IPS-20b (cell line): Measurements from ENCODE around the gene FAM222A.
A peak's percentile ranks its signal among the peaks of the same experiment; 100 is the strongest.

Source experiments
- H3K27ac ChIP-seq: one replicate; pipeline ENCODE4 v1.5.1; 2013; ENCODE audit warnings: low read length
- H3K27me3 ChIP-seq: 2 replicates; pipeline ENCODE4 v1.6.1; 2013; ENCODE audit warnings: mild to moderate bottlenecking, low read length, inconsistent platforms; ENCODE audit not compliant: insufficient read depth
- H3K36me3 ChIP-seq: 2 replicates; pipeline ENCODE4 v1.6.1; 2013; ENCODE audit warnings: low read depth, mild to moderate bottlenecking, inconsistent platforms, low read length, moderate library complexity; ENCODE audit not compliant: insufficient read depth
- H3K4me1 ChIP-seq: 2 replicates; pipeline ENCODE4 v1.6.1; 2013; ENCODE audit warnings: mild to moderate bottlenecking, control low read depth, inconsistent platforms, low read length, moderate library complexity; ENCODE audit not compliant: insufficient read depth
- H3K4me3 ChIP-seq: 2 replicates; pipeline ENCODE4 v1.5.1; 2013; ENCODE audit warnings: mild to moderate bottlenecking, low read length, inconsistent platforms
- H3K9ac ChIP-seq: 2 replicates; pipeline ENCODE4 v1.6.1; 2013; ENCODE audit warnings: low read depth, mild to moderate bottlenecking, inconsistent platforms, low read length, moderate library complexity
- H3K9me3 ChIP-seq: 2 replicates; pipeline ENCODE4 v1.6.1; 2013; ENCODE audit warnings: mild to moderate bottlenecking, low read depth, low read length, inconsistent platforms; ENCODE audit not compliant: insufficient read depth

FAM222A gene

DNA sequence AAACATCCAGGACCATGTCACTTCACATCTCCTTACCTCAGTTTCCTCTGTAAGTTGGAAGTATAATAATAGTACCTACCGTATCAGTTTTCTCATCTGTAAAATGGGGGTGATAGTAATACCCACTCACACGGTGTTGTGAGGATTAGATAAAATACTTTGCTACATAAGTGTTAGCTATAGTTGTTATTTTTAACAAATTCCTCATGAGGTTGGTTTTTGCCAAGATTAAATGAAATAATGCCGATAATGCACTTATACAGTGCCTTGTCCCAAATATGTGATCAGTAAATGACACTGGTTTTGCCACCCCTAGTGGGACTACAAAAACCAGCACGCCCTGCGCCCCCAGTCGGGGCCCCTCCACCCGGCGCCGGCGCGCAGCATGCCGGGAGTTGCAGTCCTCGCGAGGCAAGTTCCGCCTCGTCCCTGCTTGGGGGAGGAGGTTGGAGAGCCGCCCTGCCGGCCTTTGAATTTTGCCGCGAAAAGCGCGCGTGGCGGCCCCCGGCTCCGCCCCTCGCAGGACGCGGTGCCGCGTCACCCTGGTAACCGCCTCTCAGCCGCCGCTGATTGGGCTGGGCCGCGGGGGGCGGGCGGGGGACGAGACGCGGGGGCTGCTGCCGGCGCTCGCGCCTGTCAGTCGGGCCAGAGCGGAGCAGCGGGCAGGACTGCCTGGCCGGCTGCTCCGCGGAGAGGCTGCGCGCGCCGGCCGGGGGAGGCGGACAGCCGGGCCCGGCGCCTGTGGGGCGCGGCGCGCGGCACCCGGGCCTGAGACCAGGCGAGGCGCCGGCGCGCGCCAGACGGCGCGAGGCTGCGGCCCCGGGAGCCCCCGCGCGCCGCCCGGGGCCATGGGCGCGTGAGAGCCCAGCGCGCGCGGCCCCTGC, at the start of gene FAM222A:
FAM222A (plus strand) TSS at position 639 of the 884 bp plus-strand sequence. CDS start 30,322 bp downstream, outside the sequence.
- Histone ChIP-seq H3K9ac (no peak within 1 kb of the TSS; the same call in 1 of the 2 replicates), H3K4me1 (no peaks in the 10 kb centered on the region), H3K9me3 (no peaks in the 10 kb centered on the region), H3K36me3 (no peaks in the 10 kb centered on the region), H3K27ac (no peak within 1 kb of the TSS), H3K27me3 (peaks cover 66% of the 10 kb centered on the region), H3K4me3 (peak within 1 kb of the TSS; percentile 60; the same call in 1 of the 2 replicates)

DNA sequence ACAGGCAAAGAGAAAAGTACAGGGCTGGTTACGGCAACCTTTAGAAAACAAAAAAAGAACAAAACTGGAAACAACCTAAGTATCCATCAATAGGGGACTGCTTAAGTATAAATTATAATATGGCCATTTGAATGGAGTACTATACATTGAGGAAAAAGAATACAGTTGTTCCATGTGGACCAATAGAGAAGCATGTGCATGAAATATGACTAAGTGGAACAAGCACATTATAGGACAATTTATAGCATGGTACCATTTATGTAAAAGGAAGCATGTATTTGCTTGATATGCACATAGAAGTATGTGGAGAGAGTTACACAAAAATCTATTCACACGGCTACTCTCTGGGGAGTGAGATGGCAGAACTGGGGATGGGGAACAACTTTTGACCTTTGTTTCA, 49.2 kb upstream of the FAM222A start:
- Histone ChIP-seq H3K4me1 (no peaks in the 10 kb centered on the region), H3K9ac (no peak overlapping the region), H3K27ac (no peak overlapping the region), H3K36me3 (no peaks in the 10 kb centered on the region), H3K4me3 (no peak overlapping the region), H3K9me3 (peaks cover 12% of the 10 kb centered on the region; the same call in 1 of the 2 replicates), H3K27me3 (peaks cover 7% of the 10 kb centered on the region; the same call in 1 of the 2 replicates)

DNA sequence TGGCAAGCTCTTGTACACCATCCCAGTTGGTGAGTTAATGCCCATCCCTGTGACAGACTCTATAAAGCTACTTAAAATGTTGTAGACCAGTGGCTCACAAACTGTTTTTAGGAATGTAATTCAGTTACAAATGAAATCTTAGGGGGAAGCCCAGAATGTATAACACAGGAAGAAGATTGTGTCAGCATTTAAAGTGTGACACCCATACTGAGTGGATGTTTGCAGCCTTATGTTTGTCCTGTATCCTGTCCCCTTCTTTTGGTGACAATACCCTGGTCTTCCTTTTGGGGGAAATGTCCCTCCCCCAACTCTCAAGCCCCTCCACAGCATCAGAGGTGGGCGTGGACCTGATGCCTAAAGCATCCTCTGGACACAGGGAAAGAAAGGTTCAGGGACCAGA, 47.6 kb upstream of the FAM222A start:
- Histone ChIP-seq H3K9me3 (peaks cover 12% of the 10 kb centered on the region; the same call in 1 of the 2 replicates), H3K4me1 (no peaks in the 10 kb centered on the region), H3K27me3 (peaks cover 7% of the 10 kb centered on the region; the same call in 1 of the 2 replicates), H3K4me3 (no peak overlapping the region), H3K9ac (no peak overlapping the region), H3K36me3 (no peaks in the 10 kb centered on the region), H3K27ac (no peak overlapping the region)

DNA sequence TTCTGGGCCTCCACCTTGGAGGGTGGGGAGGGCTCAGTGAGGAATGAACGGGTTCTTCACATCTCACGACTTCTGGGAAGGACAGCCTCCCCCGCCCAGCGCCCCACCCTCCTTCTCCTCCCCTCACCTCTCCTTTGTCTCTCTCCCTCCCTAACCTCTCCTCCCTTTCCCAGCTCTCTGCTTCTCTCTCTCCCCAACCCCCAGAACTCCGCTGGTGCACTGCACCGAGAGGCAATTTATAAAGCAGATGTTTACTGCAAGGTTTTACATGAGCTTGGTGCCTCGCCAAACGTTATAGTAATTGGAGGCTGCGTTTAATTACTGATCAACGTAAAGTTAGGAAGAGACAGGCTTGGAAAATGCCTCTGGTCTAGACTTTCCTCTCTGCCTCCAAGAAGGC, 42.9 kb upstream of the FAM222A start:
- H3K4me1 ChIP-seq, result no peaks in the 10 kb centered on the region
- no peak overlapping the region for H3K27ac ChIP-seq
- no peak overlapping the region for H3K9ac ChIP-seq
- peaks cover 7% of the 10 kb centered on the region; the same call in 1 of the 2 replicates for H3K27me3 ChIP-seq
- no peaks in the 10 kb centered on the region for H3K9me3 ChIP-seq
- no peaks in the 10 kb centered on the region for H3K36me3 ChIP-seq
- H3K4me3 ChIP-seq, result no peak overlapping the region

DNA sequence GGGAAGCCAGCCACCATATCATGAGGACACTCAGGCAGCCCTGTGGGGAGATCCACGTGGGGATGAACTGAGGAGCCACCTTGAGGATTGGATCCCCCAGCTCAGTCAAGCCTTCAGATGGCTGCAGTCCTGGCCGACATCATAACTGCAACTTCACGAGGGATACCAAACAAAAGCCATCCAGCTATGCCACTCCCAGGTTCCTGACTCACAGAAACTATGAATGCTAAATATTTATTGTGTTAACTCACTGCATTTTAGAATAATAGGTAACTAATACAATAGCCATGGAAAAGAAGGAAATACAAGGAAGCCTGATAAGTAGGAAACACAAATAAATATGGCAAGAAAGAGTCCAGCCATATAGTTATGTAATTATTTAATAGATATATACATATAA, 42.1 kb upstream of the FAM222A start:
- H3K36me3 ChIP-seq, result no peaks in the 10 kb centered on the region
- no peak overlapping the region for H3K4me3 ChIP-seq
- H3K27me3 ChIP-seq, result peaks cover 7% of the 10 kb centered on the region; the same call in 1 of the 2 replicates
- no peaks in the 10 kb centered on the region for H3K9me3 ChIP-seq
- no peaks in the 10 kb centered on the region for H3K4me1 ChIP-seq
- H3K27ac ChIP-seq, result no peak overlapping the region
- H3K9ac ChIP-seq, result no peak overlapping the region

DNA sequence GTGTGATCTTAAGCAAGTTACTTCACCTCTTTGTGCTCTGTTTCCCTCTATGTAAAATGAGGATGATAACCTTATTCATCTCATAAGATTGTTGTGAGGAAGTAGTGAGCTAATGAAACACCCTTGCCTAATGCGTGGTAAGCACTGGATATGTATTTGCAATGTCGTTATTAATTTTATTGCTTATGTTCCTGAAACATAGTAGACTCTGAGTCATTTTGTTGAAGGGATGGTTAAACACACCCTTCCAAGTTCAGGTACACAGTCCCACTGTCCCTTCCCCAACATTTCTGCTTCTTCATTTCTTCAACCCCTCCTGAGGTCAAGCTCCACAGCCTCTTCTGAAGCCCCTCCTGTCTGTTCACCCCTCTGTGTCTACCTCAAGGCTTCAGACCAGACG, 40.2 kb upstream of the FAM222A start:
- H3K27me3 ChIP-seq, result peaks cover 2% of the 10 kb centered on the region; the same call in 1 of the 2 replicates
- H3K36me3 ChIP-seq, result no peaks in the 10 kb centered on the region
- H3K9ac ChIP-seq, result no peak overlapping the region
- no peaks in the 10 kb centered on the region for H3K4me1 ChIP-seq
- H3K9me3 ChIP-seq, result no peaks in the 10 kb centered on the region
- no peak overlapping the region for H3K27ac ChIP-seq
- no peak overlapping the region for H3K4me3 ChIP-seq

DNA sequence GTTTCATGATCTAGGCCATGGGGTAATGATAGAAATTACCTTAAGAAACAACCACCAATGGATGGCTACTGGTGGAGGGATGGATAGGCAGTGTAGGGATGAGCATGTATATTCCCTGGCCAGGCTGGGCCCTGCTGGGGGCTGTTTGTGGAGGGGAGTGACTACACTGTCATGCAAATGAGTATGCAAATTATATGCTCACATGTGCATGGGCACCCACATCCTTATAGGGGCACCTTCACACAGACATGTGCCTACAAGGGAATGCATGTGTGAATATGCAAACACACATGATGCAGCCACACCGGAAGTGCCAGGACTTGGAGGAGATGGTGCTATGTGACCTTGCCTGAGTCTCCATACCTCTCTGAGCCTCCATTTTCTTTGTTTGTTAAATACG, 39.7 kb upstream of the FAM222A start:
- Histone ChIP-seq H3K9ac (no peak overlapping the region), H3K27ac (no peak overlapping the region), H3K4me3 (no peak overlapping the region), H3K36me3 (no peaks in the 10 kb centered on the region), H3K27me3 (peaks cover 7% of the 10 kb centered on the region; the same call in 1 of the 2 replicates), H3K4me1 (no peaks in the 10 kb centered on the region), H3K9me3 (no peaks in the 10 kb centered on the region)

DNA sequence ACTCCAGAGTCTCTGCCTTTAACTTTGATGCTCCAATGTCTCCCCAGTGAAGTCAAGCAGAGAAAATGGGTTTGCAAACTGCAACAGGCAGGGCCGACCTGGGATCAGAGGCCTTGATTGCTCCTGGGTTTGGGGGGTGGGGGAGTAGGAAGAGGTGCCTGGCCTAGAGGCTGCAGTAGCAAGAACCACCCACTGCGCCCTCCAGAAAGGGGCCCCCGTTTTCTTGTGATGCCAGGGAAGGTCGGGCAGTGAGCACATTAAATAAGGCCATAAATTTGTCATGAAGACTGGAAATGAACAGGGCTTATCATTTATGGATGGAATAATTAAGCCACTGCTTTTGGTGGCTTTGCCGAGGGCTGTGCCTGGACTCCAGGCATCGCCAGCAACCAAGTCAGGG, 38.2 kb upstream of the FAM222A start:
- no peaks in the 10 kb centered on the region; the same call in 1 of the 2 replicates for H3K4me1 ChIP-seq
- no peak overlapping the region for H3K27ac ChIP-seq
- no peak overlapping the region for H3K4me3 ChIP-seq
- H3K36me3 ChIP-seq, result no peaks in the 10 kb centered on the region
- H3K9me3 ChIP-seq, result no peaks in the 10 kb centered on the region
- no peak overlapping the region for H3K9ac ChIP-seq
- H3K27me3 ChIP-seq, result peaks cover 14% of the 10 kb centered on the region; the same call in 1 of the 2 replicates

DNA sequence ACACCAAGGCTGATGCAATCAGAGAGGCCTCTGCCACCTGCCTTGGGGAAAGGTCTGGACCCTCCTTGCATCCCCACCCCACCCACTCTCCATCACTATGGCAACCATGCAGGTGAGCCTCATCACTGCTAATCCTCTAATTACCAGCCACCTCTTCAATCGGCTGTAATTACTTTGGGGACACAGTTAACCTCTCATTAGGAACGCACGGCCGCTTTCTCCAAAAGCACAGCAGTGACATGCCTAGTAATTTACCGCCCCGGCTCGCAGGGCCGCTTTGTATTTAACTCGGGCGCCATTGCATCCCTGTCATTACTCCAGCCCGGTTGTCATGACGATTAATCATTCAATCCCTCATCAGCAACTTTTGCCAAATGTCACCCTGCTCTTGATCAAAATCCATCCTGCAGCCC, 36.3 kb upstream of the FAM222A start:
- H3K9me3 ChIP-seq, result no peaks in the 10 kb centered on the region
- H3K4me1 ChIP-seq, result no peaks in the 10 kb centered on the region; the same call in 1 of the 2 replicates
- H3K4me3 ChIP-seq, result no peak overlapping the region
- no peak overlapping the region for H3K27ac ChIP-seq
- peaks cover 18% of the 10 kb centered on the region; the same call in 1 of the 2 replicates for H3K27me3 ChIP-seq
- H3K36me3 ChIP-seq, result no peaks in the 10 kb centered on the region
- no peak overlapping the region for H3K9ac ChIP-seq

DNA sequence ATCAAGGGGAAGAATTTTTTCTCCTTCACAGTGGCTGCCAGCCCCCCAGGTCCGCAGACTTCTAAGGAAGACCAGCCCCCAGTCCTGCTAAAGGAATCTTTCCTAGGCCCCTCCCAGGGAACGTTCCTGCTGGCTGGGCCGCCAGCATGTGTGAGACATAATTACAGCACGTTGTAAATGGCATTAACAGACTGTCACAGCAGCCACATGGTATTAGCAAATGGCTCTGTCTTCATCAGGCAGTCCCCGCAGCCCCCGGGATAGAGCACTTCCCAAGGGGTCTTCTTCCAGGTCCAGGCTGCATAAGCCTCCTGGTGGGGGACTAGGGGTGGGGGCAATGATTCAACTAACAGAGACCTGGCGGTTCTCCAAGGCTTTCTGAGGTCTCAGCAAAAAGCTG, 34.9 kb upstream of the FAM222A start:
- H3K9me3 ChIP-seq, result no peaks in the 10 kb centered on the region
- H3K9ac ChIP-seq, result no peak overlapping the region
- no peak overlapping the region for H3K27ac ChIP-seq
- no peaks in the 10 kb centered on the region; the same call in 1 of the 2 replicates for H3K4me1 ChIP-seq
- H3K27me3 ChIP-seq, result peaks cover 18% of the 10 kb centered on the region; the same call in 1 of the 2 replicates
- H3K36me3 ChIP-seq, result no peaks in the 10 kb centered on the region
- no peak overlapping the region for H3K4me3 ChIP-seq

DNA sequence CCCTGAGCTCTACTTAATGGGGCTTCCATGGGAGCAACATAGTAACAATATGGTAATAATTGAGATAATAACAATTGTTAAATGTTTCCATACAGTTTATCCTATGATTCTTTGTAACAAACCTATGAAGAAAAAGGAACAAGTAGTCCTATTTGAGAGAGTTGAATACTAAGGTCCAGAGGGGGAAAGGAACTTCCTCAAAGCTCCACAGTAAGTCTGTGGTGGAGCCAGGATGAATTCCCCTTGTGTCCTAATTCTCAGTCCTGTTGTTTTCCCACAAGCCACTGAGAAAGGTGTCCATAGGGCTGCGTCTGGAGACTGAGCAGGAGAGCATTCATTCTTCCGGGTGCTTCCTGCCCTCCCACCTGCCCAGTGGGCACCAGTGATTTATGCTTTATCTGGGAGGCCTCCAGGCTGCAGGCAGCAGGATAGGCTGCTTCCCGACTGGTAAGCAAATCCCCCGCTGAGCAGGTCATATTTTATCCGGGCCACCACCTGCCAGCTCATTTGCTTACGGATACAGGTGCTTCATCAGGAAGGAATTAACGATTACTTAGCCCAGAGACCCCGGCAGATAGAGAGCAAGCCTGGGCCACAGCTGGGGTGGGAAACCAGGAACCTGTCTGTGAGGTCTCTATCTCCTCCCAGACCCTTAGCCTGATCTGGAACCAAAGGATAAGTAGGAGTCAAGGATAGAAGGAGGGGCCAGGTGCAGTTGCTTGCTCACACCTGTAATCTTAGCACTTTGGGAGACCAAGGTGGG, 33.9 kb upstream of the FAM222A start:
- no peak overlapping the region for H3K27ac ChIP-seq

More for the DNA sequence above, 33.9 kb upstream of the FAM222A start:
- Histone ChIP-seq H3K9me3 (no peaks in the 10 kb centered on the region), H3K4me1 (no peaks in the 10 kb centered on the region; the same call in 1 of the 2 replicates), H3K27me3 (peaks cover 18% of the 10 kb centered on the region; the same call in 1 of the 2 replicates), H3K9ac (no peak overlapping the region), H3K36me3 (no peaks in the 10 kb centered on the region), H3K4me3 (no peak overlapping the region)
